ENCODE measurements around the gene LIG1. TPM values are rescaled to one million over a fixed set of nuclear protein-coding genes. Genes with fewer than 3 reads are reported as not detected.

Gene LIG1
- total and polyA plus RNA-seq, 9 of the 15 experiments (the other 6 are each of a cell fraction or from before 2014, with no cell fraction given): 9.6 to 114 (median 71.1) TPM

- TF ChIP-seq ZNF407 (IDR thresholded peaks at IDR 0.05; ENCODE audit: low read depth): peak; percentile 61; the same call in 1 of the 2 replicates
- TF ChIP-seq, protein P1, sequence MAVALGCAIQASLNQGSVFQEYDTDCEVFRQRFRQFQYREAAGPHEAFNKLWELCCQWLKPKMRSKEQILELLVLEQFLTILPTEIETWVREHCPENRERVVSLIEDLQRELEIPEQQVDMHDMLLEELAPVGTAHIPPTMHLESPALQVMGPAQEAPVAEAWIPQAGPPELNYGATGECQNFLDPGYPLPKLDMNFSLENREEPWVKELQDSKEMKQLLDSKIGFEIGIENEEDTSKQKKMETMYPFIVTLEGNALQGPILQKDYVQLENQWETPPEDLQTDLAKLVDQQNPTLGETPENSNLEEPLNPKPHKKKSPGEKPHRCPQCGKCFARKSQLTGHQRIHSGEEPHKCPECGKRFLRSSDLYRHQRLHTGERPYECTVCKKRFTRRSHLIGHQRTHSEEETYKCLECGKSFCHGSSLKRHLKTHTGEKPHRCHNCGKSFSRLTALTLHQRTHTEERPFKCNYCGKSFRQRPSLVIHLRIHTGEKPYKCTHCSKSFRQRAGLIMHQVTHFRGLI (CRISPR knock-in tag; IDR thresholded peaks at IDR 0.05): no peak
- TF ChIP-seq CREM (IDR thresholded peaks at IDR 0.05; ENCODE audit: low read depth): peak; percentile 36; the same call in 1 of the 2 replicates
- 0 out of 2 replicates have a peak, but pooled peaks have one; percentile 33 for TF ChIP-seq RB1 (IDR thresholded peaks at IDR 0.05; ENCODE audit: low read depth)
- peak; percentile 19; the same call in 1 of the 2 replicates for TF ChIP-seq ETV1 (tag; conservative IDR thresholded peaks at IDR 0.05; ENCODE audit: low read depth)
- peak; percentile 63 for TF ChIP-seq ATF7 (IDR thresholded peaks at IDR 0.05)
- TF ChIP-seq, protein P2, sequence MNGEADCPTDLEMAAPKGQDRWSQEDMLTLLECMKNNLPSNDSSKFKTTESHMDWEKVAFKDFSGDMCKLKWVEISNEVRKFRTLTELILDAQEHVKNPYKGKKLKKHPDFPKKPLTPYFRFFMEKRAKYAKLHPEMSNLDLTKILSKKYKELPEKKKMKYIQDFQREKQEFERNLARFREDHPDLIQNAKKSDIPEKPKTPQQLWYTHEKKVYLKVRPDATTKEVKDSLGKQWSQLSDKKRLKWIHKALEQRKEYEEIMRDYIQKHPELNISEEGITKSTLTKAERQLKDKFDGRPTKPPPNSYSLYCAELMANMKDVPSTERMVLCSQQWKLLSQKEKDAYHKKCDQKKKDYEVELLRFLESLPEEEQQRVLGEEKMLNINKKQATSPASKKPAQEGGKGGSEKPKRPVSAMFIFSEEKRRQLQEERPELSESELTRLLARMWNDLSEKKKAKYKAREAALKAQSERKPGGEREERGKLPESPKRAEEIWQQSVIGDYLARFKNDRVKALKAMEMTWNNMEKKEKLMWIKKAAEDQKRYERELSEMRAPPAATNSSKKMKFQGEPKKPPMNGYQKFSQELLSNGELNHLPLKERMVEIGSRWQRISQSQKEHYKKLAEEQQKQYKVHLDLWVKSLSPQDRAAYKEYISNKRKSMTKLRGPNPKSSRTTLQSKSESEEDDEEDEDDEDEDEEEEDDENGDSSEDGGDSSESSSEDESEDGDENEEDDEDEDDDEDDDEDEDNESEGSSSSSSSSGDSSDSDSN (IDR thresholded peaks at IDR 0.05; ENCODE audit: borderline replicate concordance in 1 of 2, low read depth in 2 of 2, low read length in 2 of 2): peak in 1 of 2 experiments; percentile 73; a peak in 2 of 4 replicates
- peak; percentile 26 for TF ChIP-seq TAF1 (IDR thresholded peaks at IDR 0.05; ENCODE audit: control insufficient read depth, extremely low read depth, insufficient read depth, low read length, severe bottlenecking)
- no peak for TF ChIP-seq MTA2 (IDR thresholded peaks at IDR 0.05; ENCODE audit: low read depth)
- TF ChIP-seq ZSCAN29 (IDR thresholded peaks at IDR 0.05): peak; percentile 87
- TF ChIP-seq KDM2B (CRISPR knock-in tag; IDR thresholded peaks at IDR 0.05): no peak
- no peak for TF ChIP-seq TCF3 (CRISPR knock-in tag; IDR thresholded peaks at IDR 0.05)
- TF ChIP-seq SAP30 (IDR thresholded peaks at IDR 0.05; ENCODE audit: borderline replicate concordance, insufficient read depth, low read depth, low read length, poor library complexity, severe bottlenecking): peak; percentile 78
- TF ChIP-seq, protein P3, sequence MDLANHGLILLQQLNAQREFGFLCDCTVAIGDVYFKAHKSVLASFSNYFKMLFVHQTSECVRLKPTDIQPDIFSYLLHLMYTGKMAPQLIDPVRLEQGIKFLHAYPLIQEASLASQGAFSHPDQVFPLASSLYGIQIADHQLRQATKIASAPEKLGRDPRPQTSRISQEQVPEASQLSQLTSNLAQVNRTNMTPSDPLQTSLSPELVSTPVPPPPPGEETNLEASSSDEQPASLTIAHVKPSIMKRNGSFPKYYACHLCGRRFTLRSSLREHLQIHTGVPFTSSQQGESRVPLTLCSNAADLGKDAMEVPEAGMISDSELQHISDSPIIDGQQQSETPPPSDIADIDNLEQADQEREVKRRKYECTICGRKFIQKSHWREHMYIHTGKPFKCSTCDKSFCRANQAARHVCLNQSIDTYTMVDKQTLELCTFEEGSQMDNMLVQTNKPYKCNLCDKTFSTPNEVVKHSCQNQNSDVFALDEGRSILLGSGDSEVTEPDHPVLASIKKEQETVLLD (IDR thresholded peaks at IDR 0.05): peak; percentile 95
These were observed 59.7 kb downstream of the LIG1 start, which contains the start of gene PLA2G4C (continued) for GRCh38 chr19:48110350-48110966.

All from K562 (cell line).